DND-41 (cell line): ENCODE measurements around the gene YEATS4.

Experiments
- ATAC-seq: fragments of 200-7000 bp; cut with Tn5 transposase; 3 replicates; pipeline ENCODE4 v1.9.1; 2021; ENCODE audit warnings: low read depth; ENCODE audit not compliant: insufficient read depth
- DNase-seq: peaks from one replicate; pipeline ENCODE4 v3.0.0-alpha.2; 2020
- H2AFZ ChIP-seq: 2 replicates; pipeline ENCODE4 v1.6.0; 2012; ENCODE audit warnings: low read depth, low read length
- H3K27ac ChIP-seq: 2 replicates; pipeline ENCODE4 v1.5.1; 2012; ENCODE audit warnings: low read length, inconsistent platforms
- H3K27me3 ChIP-seq: fragments of 200-600 bp; sonication (generic); 2 replicates; pipeline ENCODE4 v1.6.0; 2012; ENCODE audit warnings: low read length, mild to moderate bottlenecking, inconsistent platforms; ENCODE audit not compliant: insufficient read depth, poor library complexity
- H3K36me3 ChIP-seq: 2 replicates; pipeline ENCODE4 v1.5.1; 2012; ENCODE audit warnings: low read length, inconsistent platforms; ENCODE audit not compliant: insufficient read depth
- H3K4me1 ChIP-seq: 2 replicates; pipeline ENCODE4 v1.5.1; 2012; ENCODE audit warnings: mild to moderate bottlenecking, low read length; ENCODE audit not compliant: insufficient read depth
- H3K4me2 ChIP-seq: 2 replicates; pipeline ENCODE4 v1.6.0; 2012; ENCODE audit warnings: mild to moderate bottlenecking, moderate library complexity, low read length, inconsistent platforms; ENCODE audit not compliant: insufficient read depth
- H3K4me3 ChIP-seq, 2 experiments: fragments of 200-600 bp in 1 of 2; shearing (Covaris generic) in 1 of 2; 2 replicates each; pipeline ENCODE4 v1.5.1; 2012 to 2016; ENCODE audit warnings: inconsistent platforms in 2 of 2, low read length in 2 of 2, mild to moderate bottlenecking in 2 of 2, low read depth in 1 of 2, moderate library complexity in 1 of 2
- H3K79me2 ChIP-seq: 2 replicates; pipeline ENCODE4 v1.6.0; 2012; ENCODE audit warnings: low read length, inconsistent platforms; ENCODE audit not compliant: insufficient read depth
- H3K9ac ChIP-seq: 2 replicates; pipeline ENCODE4 v1.6.0; 2012; ENCODE audit warnings: low read depth, mild to moderate bottlenecking, inconsistent platforms, low read length, moderate library complexity
- H3K9me3 ChIP-seq: 2 replicates; pipeline ENCODE4 v1.5.1; 2012; ENCODE audit warnings: low read length, moderate library complexity, mild to moderate bottlenecking, inconsistent platforms; ENCODE audit not compliant: insufficient read depth, severe bottlenecking
- H4K20me1 ChIP-seq: 2 replicates; pipeline ENCODE4 v1.6.0; 2012; ENCODE audit warnings: low read length; ENCODE audit not compliant: insufficient read depth
- EZH2 ChIP-seq: IDR thresholded peaks from 3 replicates; pipeline ENCODE4 v1.6.1; 2012; ENCODE audit warnings: borderline replicate concordance, low read depth, mild to moderate bottlenecking, moderate library complexity, low read length, inconsistent platforms; ENCODE audit not compliant: severe bottlenecking
- TF ChIP-seq, protein P1 (sequence below): IDR thresholded peaks from 2 replicates; pipeline ENCODE4 v1.5.1; 2012; ENCODE audit warnings: borderline replicate concordance, low read length, moderate library complexity, mild to moderate bottlenecking; ENCODE audit not compliant: poor library complexity, severe bottlenecking; ENCODE audit errors: extremely low read depth

Gene YEATS4

GRCh38 chr12:69351462-69352236, 7.9 kb upstream of the YEATS4 start:
- H3K4me3 ChIP-seq, result no peak overlapping the region
- TF ChIP-seq EZH2, result no peak
- TF ChIP-seq, protein P1, sequence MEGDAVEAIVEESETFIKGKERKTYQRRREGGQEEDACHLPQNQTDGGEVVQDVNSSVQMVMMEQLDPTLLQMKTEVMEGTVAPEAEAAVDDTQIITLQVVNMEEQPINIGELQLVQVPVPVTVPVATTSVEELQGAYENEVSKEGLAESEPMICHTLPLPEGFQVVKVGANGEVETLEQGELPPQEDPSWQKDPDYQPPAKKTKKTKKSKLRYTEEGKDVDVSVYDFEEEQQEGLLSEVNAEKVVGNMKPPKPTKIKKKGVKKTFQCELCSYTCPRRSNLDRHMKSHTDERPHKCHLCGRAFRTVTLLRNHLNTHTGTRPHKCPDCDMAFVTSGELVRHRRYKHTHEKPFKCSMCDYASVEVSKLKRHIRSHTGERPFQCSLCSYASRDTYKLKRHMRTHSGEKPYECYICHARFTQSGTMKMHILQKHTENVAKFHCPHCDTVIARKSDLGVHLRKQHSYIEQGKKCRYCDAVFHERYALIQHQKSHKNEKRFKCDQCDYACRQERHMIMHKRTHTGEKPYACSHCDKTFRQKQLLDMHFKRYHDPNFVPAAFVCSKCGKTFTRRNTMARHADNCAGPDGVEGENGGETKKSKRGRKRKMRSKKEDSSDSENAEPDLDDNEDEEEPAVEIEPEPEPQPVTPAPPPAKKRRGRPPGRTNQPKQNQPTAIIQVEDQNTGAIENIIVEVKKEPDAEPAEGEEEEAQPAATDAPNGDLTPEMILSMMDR, result no peak
- no peak overlapping the region for H3K9ac ChIP-seq
- H2AFZ ChIP-seq, result no peak overlapping the region
- H3K4me1 ChIP-seq, result no peaks in the 10 kb centered on the region
- H4K20me1 ChIP-seq, result no peaks in the 10 kb centered on the region
- H3K9me3 ChIP-seq, result no peaks in the 10 kb centered on the region
- no peak overlapping the region for H3K27ac ChIP-seq
- no peaks in the 10 kb centered on the region for H3K79me2 ChIP-seq
- H3K27me3 ChIP-seq, result peaks cover 5% of the 10 kb centered on the region
- H3K36me3 ChIP-seq, result no peaks in the 10 kb centered on the region
- ATAC-seq (no peak), DNase-seq (no peak)
- no peak overlapping the region for H3K4me2 ChIP-seq

DNA sequence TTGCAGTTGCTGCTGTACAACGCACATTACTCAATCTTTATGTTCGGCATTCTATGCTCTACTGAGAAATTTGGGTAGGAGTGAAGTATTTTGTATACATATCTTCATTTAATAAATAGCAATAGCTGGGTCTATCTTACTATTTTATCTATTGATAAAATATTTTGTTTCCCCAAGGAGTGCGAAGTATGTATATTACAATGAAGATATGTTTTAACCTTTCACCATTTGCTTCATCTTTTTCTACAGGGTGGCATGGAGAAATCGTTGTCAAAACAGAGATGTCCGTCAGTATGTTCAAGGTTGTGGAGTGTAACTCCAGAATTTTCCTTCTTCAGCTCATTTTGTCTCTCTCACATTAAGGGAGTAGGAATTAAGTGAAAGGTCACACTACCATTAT, 6.6 kb upstream of the YEATS4 start:
- Histone ChIP-seq H3K9ac (no peak overlapping the region), H3K36me3 (no peaks in the 10 kb centered on the region), H3K4me2 (no peak overlapping the region), H2AFZ (no peak overlapping the region), H3K79me2 (no peaks in the 10 kb centered on the region), H3K9me3 (no peaks in the 10 kb centered on the region), H3K27ac (no peak overlapping the region), H3K4me1 (peaks cover 4% of the 10 kb centered on the region), H4K20me1 (no peaks in the 10 kb centered on the region), H3K4me3 (no peak overlapping the region), H3K27me3 (peaks cover 5% of the 10 kb centered on the region)
- ATAC-seq (no peak), DNase-seq (no peak)
- no peak for TF ChIP-seq EZH2
- TF ChIP-seq, protein P1, result no peak

GRCh38 chr12:69354172-69354555, 5.4 kb upstream of the YEATS4 start:
- Histone ChIP-seq H3K27ac (no peak overlapping the region), H3K36me3 (no peaks in the 10 kb centered on the region), H3K4me1 (peaks cover 12% of the 10 kb centered on the region), H4K20me1 (no peaks in the 10 kb centered on the region), H3K79me2 (no peaks in the 10 kb centered on the region), H2AFZ (no peak overlapping the region), H3K9ac (no peak overlapping the region), H3K27me3 (peaks cover 5% of the 10 kb centered on the region), H3K9me3 (no peaks in the 10 kb centered on the region), H3K4me2 (no peak overlapping the region), H3K4me3 (no peak overlapping the region)
- ATAC-seq, result no peak
- DNase-seq, result no peak
- TF ChIP-seq, protein P1, result no peak
- no peak for TF ChIP-seq EZH2
